DMS114 treated with DMSO at 0.1 percent for 48 hours (cell line): Measurements from ENCODE around the gene ZP3.
"Not testable (repeated sequence)": the region's sequence is repeated elsewhere in the genome, so short reads cannot be mapped to it uniquely, and the experiment has no call there.

ENCODE experiments used
- DNase-seq: peaks from one replicate; lab custom pipeline; 2025; ENCODE audit not compliant: unreplicated experiment; lab: John Stamatoyannopoulos, UW

ZP3 gene

GRCh38 chr7:76482660-76483059 lies 57.9 kb downstream of the ZP3 start:
- not testable (repeated sequence) for DNase-seq

- not testable (repeated sequence) for DNase-seq
Observed at GRCh38 chr7:76483081-76483480, 58.3 kb downstream of the ZP3 start.

- DNase-seq: not testable (repeated sequence)
Observed at GRCh38 chr7:76484456-76484855, 59.7 kb downstream of the ZP3 start.

- not testable (repeated sequence) for DNase-seq
Observed at GRCh38 chr7:76485822-76486610, 61.3 kb downstream of the ZP3 start.

- DNase-seq: not testable (repeated sequence)
Observed at GRCh38 chr7:76486618-76487017, 61.9 kb downstream of the ZP3 start.

- DNase-seq: not testable (repeated sequence)
Observed at GRCh38 chr7:76487969-76488368, 63.2 kb downstream of the ZP3 start.
